GM12878 (cell line): ENCODE results near the gene RRBP1.

Experiments
- CEBPZ ChIP-seq: fragments of 150-350 bp; IDR thresholded peaks from 2 replicates; pipeline ENCODE4 v1.6.1; 2016; ENCODE audit warnings: low read depth, low read length
- CTCF ChIP-seq, 3 experiments: IDR thresholded peaks in 2 of 3; conservative IDR thresholded peaks in 1 of 3; 2 replicates each; pipeline ENCODE4 v1.5.1; 2011; ENCODE audit warnings: low read depth in 3 of 3, low read length in 3 of 3, mild to moderate bottlenecking in 3 of 3, control low read depth in 2 of 3, moderate library complexity in 2 of 3, inconsistent platforms in 1 of 3, mixed read lengths in 1 of 3; ENCODE audit not compliant: control insufficient read depth in 2 of 3, insufficient read depth in 1 of 3; ENCODE audit errors: extremely low read depth in 1 of 3
- ELK1 ChIP-seq: IDR thresholded peaks from 2 replicates; pipeline ENCODE4 v1.6.1; 2012; ENCODE audit warnings: low read depth, low read length, improper control_type of control experiment
- TF ChIP-seq, protein P1 (sequence below): IDR thresholded peaks from 2 replicates; pipeline ENCODE4 v1.6.1; 2012; ENCODE audit warnings: mild to moderate bottlenecking, low read depth, low read length

DNA sequence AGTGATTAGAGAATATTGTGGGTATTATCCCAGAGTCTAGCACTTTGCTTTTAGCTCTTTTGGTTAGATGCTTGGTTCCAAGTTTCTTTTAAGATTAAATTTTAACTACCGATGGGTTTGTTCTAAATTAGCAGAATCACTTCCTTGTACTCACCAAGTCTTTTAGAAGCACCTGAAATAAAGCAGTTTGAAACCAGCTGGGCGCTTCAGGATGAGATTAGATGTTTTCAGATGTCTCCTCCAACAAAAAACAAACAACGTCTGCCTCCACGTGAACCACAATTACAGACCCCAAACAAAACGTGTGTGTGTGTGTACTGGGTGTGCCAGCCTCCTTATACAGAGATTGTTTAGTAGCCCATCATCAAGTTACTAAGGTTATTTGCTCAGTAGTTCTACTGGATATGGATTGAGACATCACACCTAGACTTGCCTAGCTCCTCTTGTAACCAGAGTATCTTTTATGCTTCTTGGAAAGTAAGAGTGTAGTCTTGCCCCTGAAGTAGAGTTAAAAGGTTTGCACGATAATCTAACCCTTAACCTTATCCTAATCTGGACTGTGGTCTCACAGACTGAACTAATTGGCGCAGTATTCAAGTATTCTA is 109.9 kb downstream of the RRBP1 start:
- no peak for TF ChIP-seq ELK1
- no peak for TF ChIP-seq CTCF (IDR thresholded peaks at IDR 0.05 in 2 of 3, conservative IDR thresholded peaks at IDR 0.05 in 1 of 3; ENCODE audit: control insufficient read depth in 2 of 3, extremely low read depth in 1 of 3, insufficient read depth in 1 of 3, low read depth in 3 of 3, low read length in 3 of 3)
- no peak for TF ChIP-seq CEBPZ
- TF ChIP-seq, protein P1, sequence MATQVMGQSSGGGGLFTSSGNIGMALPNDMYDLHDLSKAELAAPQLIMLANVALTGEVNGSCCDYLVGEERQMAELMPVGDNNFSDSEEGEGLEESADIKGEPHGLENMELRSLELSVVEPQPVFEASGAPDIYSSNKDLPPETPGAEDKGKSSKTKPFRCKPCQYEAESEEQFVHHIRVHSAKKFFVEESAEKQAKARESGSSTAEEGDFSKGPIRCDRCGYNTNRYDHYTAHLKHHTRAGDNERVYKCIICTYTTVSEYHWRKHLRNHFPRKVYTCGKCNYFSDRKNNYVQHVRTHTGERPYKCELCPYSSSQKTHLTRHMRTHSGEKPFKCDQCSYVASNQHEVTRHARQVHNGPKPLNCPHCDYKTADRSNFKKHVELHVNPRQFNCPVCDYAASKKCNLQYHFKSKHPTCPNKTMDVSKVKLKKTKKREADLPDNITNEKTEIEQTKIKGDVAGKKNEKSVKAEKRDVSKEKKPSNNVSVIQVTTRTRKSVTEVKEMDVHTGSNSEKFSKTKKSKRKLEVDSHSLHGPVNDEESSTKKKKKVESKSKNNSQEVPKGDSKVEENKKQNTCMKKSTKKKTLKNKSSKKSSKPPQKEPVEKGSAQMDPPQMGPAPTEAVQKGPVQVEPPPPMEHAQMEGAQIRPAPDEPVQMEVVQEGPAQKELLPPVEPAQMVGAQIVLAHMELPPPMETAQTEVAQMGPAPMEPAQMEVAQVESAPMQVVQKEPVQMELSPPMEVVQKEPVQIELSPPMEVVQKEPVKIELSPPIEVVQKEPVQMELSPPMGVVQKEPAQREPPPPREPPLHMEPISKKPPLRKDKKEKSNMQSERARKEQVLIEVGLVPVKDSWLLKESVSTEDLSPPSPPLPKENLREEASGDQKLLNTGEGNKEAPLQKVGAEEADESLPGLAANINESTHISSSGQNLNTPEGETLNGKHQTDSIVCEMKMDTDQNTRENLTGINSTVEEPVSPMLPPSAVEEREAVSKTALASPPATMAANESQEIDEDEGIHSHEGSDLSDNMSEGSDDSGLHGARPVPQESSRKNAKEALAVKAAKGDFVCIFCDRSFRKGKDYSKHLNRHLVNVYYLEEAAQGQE: no peak
